GM19025 (cell line): ENCODE data around the gene C5.
"Not testable (repeated sequence)": the region's sequence is repeated elsewhere in the genome, so short reads cannot be mapped to it uniquely, and the experiment has no call there.

Source experiments
- ATAC-seq: cut with Tn5 transposase; IDR thresholded peaks from one replicate; pipeline ENCODE4 v1.9.1; 2021; ENCODE audit warnings: mild to moderate bottlenecking, low read depth, moderate library complexity; ENCODE audit not compliant: unreplicated experiment

The C5 gene

DNA sequence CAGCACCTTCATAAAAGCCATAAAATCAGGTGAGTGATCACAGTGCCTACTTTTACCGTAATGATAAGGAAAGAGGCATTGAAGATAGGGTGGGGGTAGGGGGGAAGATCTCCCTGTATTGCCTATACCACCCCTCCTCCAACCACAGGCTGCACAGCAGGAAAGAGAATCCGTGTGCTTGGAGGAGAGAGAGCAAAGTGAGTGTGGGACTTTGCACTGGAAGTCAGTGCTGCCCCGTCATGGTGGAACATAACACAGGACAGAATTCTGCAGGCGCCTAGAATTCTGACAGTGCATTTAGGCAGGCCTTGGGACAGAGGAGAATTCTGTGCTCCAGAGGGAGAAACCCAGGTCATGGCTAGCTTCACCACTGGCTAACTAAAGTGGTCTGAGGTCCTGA lies 3.5 kb upstream of the C5 start:
- ATAC-seq = no peak

DNA sequence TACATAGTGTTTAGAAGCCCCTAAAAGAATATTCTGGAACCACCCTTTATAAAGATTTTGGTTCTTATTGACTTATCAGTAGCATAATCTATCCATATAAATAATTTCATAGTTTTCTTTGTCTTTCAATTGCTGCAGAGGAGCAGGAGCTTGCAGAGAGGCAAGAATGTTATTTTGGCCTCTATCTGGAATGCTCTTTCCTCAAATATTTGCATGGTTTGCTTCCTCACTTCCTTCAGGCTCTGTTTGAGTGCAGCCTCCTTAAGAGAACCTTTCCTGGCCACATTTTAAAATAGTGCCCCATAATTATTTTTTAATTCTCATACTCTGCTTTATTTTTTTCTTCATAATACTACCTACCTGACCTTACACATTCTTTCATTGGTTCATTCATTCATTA lies 1.5 kb downstream of the C5 start:
- ATAC-seq = no peak

DNA sequence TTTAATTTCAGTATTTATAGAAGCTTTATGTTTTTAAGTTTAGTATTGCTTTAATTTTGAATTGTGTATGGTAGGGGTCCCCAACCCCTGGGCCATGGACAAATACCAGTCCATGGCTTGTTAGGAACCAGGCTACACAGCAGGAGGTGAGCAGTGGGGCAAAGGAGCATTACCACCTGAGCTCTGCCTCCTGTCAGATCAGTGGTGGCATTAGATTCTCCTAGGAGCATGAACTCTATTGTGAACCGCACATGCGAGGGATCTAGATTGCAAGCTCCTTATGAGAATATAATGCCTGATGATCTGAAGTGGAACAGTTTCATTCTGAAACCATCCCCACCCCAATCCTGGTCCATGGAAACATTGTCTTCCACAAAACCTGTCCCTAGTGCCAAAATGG lies 1.9 kb downstream of the C5 start:
- no peak for ATAC-seq

DNA sequence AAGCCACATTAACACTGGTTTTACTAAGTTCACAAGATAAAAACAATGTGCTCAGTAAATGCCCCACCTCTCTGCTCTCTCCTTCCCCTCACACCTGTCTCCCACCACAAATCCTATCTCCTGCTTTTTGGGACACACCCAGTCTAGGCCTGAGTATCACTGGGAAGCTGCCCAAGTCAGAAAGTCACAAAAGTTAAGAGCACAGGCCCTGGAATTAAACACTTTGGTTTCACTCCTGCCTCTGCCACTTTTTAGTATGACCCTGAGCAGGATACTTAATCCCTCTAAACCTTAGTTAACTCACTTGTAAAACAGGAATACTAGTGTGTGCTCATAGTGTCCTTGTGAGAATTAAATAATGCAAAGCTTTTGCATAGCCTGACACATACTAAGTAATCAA lies 11.3 kb downstream of the C5 start:
- no peak for ATAC-seq

DNA sequence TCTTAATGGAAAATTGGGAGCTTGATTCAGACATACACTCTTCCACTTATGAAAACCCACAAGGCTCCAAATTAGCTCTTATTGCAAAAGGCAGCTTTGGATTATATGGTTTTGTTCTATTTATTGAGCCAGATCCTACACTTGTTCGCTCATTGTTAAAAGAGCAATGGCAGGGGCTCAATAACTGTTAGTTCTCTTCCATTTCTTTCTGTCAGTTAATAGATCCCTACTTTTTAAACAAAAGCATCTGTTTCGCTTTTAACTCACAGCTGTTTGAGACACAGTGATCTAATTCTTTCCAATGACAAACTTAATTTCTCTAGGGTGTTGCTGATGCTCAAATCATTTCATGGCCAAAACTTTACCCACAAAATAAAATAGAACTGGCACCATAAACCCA lies 11.7 kb downstream of the C5 start:
- no peak for ATAC-seq

DNA sequence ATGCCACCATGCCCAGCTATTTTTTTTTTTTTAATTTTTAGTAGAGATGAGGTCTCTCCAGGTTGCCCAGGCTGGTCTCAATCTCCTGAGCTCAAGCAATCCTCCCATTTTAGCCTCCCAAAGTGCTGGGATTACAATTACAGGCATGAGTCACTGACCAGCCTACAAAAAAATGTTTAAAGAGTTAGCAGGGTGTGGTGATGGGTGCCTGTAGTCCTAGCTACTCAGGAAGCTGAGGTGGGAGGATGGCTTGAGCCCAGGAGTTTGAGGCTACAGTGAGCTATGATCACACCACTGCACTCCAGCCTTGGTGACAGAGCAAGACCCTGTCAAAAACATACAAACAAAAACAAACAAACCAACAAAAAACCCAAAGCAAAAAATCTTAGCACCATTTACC lies 14.4 kb downstream of the C5 start:
- not testable (repeated sequence) for ATAC-seq

DNA sequence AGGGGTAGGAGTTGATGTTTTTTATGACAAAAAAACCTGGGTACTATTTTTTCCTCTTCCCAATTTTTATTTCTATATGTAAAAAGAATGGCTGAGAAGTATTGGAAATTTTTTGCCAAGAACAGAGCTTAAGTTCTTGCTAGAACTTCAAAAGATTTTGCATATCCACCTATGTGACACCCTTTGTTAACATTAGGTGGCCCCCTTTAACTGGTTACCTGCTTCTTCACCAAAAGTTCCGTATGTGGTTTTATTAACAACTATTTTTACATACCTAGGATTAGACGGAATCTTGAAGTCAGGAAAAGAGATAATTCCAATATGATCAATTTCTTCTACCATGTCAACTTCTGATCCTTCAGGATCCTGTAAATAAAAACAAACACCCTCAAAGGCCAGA lies 15.5 kb downstream of the C5 start:
- no peak for ATAC-seq

DNA sequence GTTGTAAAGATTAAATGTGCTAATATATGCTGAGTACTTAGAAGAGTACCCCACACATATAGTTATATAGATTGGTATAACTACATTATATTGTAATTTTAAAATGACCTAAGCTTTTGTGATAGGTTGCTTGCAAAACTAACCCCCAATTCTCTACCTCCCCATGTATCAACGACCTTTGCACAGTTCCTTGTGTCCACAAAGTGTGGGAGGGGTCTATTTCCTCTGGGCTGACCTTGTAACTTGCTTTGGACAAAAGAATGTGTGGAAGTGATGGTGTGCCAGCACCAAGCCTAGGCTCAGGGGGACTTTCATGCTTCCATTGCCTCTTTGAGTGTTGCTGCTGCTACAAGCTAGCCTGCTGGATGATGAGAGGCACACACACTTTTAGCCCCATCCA lies 20.6 kb downstream of the C5 start:
- ATAC-seq = no peak

DNA sequence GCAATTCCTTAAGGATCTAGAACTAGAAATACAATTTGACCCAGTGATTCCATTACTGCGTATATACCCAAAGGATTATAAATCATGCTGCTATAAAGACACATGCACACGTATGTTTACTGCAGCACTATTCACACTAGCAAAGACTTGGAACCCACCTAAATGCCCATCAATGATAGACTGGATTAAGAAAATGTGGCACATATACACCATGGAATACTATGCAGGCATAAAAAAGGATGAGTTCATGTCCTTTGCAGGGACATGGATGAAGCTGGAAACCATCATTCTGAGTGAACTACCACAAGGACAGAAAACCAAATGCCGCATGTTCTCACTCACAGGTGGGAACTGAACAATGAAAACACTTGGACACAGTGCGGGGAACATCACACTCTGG lies 21.8 kb downstream of the C5 start:
- not testable (repeated sequence) for ATAC-seq

DNA sequence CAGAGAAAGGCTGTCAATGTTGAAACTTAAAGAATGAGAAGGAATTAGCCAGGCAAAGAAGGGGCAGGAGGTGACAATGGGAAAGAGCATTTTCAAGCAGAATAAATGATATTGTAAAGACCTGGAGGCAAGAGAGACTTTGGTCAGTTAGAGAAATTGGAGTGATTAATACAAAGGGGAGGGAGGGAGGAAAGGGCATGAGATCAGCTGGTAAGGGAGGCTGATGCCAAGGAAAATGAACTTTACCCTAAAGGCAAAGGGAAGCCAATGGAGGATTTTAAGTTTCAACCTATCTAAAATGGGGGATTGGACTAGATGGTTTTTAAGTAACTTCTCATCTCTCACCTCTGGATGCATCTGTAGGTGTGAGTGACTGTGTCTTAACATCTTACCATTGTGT lies 23.3 kb downstream of the C5 start:
- no peak for ATAC-seq

DNA sequence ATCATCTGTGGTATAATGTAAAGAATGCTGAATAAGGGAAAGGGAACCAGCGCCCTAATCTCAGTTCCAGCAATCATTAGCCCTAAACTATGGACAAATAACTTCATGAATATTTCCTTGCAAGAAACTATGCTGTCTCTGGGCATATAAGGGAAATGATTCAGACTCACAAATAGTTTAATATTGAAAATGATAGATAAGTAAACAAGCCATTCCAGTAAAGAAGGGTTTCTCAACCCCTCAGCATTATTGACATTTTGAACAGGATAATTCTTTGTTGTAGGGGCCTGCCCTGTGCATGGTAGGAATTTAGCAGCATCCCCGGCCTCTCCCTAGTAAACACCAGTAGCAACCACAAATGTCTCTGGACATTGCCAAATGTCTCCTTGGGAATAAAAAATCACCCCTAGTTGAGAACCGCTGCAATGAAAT lies 23.8 kb downstream of the C5 start:
- no peak for ATAC-seq

DNA sequence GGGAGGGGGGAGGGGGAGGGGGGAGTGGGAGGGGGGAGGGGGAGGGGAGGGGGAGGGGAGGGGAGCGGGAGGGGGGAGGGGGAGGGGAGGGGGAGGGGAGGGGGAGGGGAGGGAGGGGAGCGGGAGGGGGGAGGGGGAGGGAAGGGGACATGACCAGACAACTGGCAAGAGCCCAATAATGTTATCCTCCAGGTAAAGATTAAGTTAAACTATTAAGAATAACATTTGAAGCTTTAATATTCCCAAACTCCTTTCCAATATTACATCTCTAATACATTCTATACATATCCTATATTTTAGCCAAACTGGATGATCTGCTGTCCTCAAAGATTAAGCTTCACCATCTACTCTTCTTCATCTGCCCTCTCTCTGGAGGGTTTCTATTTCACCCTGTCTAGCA lies 25.8 kb downstream of the C5 start:
- ATAC-seq = no peak

DNA sequence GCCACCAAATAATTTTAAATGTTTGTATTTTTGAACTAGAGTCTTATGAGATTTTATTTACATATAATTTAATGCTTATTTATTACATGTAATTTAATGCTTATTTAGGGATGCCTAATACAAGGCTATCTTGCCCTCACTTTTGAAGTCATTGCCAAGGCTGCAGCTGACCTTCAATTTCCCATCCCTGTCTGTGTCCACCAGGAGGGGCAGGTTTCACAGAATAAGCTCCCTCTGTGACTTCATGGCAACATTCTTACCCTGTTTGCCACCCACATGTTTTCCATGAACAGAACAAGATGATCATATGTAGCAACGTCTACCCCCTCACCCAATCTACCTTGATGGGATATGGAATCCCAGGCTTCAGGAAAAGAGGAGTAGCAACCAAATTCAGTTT lies 27.0 kb downstream of the C5 start:
- no peak for ATAC-seq

DNA sequence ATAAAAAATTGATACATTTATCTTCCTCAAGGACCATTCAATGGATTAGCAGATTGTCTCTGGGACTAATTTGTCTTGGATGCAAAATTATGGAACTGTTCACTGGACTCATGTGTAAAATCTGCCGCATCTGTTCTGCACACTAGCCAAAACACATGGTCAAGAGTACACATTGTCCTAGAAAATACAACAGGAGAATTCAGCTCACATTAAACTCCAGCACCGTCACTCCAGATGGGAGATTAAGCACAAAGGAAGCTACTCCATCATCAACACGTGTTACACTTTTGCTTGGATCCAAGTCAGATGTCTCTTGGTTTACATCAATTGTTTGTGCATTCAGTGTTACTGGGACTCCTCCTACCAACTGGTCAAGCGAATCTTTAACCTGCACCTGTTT lies 28.8 kb downstream of the C5 start:
- ATAC-seq = no peak

DNA sequence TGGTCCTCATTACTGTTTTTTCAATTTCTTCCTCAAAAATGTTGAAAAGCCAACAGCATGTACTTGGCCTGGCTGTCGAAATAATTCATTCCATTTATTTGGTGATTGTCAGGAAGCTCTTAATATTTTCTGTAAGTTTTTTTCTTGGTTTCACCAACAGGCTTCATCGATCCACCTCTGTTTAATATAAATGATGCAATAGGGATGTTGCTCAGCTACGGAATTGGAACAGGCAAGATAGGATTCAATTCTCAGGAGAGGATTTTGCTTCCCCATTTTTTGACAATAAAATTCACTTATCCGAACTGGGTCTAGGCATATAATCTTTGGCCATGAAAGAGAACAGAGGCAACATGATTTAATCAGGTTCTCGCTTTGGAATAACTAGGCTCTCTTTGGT lies 30.8 kb downstream of the C5 start:
- ATAC-seq = no peak

DNA sequence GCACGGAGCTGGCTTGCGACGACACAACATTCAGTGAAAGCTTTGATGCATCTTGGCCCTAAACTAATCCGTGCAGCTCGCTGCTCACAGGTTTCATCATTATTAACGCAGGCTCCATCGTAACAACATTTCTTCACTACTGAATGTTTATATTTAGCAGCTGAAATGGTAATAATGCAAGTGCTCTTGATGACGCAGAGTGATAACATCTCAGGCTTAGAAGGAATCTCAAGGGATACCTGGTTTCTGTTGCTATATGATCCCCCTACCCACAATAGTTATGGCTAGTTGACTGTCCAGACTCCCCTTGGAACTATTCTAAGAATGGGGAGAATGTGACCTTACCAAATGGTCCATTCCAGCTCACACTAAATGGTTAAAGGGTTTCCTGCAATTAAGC lies 36.2 kb downstream of the C5 start:
- no peak for ATAC-seq

DNA sequence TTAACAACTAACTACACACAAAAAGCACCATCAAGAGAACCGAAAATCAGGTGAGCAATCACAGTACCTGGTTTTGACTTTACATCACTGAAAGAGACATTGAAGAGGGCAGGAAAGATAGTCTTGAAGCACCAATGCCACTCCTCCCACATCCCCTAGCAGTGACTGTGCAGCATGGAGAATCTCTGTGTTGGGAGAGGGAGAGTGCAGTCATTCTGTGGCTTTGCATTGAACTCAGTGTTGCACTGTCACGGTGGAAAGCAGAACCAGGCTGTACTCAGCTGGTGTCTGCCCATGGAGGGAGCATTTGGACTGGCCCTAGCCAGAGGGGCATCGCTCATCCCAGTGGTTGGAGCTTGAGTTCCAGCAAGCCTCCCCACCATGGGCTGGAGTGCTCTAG lies 40.4 kb downstream of the C5 start:
- ATAC-seq = no peak

DNA sequence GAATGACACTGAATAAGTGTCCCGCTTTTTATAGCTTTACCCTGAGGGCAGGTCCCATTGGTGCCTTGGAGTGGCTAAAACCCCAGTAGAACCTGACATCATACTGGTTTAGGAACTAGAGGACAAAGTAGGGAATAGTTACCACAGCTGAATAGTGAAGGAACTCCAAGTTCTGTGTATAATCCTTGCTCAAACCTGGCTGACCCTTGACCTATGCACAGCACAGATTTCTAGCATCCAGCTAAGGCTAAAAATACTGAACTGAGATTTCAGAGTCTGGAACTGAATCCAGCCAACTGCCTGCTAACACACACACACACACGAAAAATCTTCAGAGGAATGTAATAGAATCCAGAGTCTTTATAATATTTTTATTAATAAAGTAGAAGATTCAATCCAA lies 50.8 kb downstream of the C5 start:
- no peak for ATAC-seq

DNA sequence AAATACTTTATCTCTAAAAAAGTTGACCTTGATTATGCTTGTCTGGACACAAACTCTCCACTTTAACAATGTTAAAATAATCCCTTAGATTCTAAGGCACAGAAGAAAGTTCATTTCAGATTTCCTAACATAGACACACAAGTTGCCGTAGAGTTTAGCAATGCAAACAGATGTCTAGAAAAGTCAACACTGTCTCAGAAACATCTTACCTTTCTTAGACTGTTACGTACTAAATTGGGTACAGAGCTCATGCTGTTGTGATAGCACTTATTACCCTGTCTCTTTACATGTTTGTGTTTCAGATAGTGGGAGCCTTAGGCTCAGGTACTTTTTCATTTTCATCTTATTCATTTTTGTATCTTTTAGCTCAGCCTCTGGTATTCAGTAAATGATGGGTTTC lies 52.0 kb downstream of the C5 start:
- ATAC-seq = no peak

DNA sequence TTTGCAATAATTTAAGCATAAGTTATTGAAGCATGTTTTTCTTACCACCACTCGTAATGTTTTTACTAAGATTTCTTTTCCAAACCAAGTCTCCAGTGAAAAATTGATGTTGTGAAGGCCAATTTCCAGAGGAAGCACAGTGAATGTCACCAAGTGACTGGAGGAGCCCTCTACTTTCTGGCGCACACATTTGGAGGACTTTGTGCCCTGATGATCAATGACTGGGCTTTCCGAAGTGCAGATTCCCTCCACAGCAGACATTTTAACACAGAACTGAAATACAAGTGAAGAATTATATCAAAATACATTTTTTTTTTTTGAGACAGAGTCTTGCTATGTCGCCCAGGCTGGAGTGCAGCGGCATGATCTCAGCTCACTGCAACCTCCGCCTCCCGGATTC lies 52.6 kb downstream of the C5 start:
- ATAC-seq = no peak

DNA sequence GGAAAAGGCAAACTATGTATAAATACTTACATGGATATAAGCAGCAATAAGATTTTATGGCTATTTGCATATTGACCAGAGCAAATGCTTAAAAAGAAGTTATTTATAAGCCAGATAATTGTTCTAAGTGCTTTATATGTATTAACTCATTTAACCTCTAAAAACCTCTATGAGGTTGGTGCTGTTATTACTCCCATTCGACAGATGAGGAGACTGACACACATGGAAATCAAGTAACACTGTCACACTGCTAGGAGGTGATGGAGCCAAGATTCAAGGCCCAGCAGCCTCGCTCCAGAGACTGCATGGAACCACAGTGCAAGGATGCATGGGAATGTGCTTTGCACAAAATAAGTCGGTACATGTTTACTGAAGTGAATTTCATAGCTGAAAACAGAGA lies 53.7 kb downstream of the C5 start:
- ATAC-seq = no peak

DNA sequence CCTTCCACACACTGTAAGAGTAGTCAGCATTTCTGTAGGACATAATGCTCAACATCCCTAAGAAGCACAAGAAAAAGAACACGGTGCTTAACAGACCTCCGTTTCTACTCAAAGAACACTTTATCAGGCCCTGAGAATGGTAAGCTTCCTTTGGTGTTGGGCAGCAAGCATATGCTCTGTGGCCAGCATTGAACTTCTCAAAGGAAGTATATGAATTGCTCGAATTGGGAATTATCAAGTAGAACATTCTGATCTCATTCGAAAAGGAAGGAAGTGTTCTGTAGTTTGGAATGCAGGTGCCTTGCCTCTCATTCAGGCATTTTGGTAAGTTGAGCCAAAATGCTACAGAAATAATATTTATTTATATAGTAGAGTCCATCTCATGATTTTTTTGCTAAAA lies 61.0 kb downstream of the C5 start:
- no peak for ATAC-seq

DNA sequence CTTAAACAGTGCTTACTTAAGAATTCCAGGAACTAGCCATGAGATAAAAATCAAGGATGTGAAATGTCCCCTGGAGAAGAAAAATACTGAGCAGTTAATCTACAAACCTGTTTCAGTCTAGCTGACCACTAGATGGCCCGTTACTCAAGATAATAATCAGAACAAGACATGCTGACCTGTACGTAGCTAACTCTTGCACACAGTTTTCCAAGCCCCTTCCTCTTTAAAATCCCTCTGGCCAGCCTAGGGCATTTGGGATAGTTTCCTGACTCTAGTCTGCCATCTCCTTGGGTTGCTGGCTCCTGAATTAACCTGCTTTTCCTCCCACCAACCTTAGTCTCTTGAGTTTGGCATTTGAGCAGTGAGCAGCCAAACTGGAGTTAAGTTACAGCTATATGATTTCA lies 64.3 kb downstream of the C5 start:
- ATAC-seq = no peak
